ENCODE data around the gene OTUD4.
A peak's percentile ranks its signal among the peaks of the same experiment; 100 is the strongest.
"Not testable (repeated sequence)": the region's sequence is repeated elsewhere in the genome, so short reads cannot be mapped to it uniquely, and the experiment has no call there.

The OTUD4 gene, protein sequence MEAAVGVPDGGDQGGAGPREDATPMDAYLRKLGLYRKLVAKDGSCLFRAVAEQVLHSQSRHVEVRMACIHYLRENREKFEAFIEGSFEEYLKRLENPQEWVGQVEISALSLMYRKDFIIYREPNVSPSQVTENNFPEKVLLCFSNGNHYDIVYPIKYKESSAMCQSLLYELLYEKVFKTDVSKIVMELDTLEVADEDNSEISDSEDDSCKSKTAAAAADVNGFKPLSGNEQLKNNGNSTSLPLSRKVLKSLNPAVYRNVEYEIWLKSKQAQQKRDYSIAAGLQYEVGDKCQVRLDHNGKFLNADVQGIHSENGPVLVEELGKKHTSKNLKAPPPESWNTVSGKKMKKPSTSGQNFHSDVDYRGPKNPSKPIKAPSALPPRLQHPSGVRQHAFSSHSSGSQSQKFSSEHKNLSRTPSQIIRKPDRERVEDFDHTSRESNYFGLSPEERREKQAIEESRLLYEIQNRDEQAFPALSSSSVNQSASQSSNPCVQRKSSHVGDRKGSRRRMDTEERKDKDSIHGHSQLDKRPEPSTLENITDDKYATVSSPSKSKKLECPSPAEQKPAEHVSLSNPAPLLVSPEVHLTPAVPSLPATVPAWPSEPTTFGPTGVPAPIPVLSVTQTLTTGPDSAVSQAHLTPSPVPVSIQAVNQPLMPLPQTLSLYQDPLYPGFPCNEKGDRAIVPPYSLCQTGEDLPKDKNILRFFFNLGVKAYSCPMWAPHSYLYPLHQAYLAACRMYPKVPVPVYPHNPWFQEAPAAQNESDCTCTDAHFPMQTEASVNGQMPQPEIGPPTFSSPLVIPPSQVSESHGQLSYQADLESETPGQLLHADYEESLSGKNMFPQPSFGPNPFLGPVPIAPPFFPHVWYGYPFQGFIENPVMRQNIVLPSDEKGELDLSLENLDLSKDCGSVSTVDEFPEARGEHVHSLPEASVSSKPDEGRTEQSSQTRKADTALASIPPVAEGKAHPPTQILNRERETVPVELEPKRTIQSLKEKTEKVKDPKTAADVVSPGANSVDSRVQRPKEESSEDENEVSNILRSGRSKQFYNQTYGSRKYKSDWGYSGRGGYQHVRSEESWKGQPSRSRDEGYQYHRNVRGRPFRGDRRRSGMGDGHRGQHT

DNA sequence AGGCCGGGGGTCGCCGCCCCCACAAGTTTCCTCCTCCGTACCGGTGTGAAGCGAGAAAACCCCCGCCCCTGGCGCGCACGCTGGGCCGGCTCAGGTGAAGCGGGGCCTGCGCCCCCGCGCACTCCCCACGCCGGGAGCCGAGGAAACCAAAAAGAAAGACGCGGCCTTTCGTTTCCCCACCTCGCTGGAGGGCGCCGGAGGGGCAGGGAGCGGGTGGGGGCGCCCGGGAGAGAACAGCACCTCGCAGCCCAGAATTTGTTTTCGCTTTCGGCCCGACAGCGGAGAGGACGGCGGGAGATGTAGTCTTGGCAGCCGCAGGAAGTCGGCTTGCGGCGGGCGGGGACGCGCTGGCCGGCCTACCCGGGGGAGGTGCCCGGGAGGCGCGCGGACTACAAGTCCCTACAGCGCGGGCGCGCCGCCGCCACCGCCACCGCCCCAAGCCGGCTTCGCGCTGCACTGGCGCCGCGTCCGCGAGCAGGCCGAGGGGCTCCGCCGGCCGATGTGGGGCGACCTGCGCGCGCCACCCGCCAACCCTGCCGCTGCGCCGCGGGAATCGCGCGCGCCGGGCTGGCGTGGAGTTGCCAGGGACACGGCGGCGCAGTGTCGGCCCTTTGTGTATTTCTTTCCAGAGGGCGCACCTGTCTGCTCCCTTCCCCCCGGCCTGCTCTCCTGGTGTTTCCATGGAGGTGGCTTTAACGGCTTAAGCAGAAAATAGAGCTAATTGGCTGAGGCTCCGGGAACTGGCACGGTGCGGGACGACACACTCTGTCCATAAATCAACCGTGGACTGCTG, at the start of gene OTUD4:
OTUD4 (minus strand) TSS at position 292 of the 793 bp plus-strand sequence. CDS start 616 bp downstream, outside the sequence.
- Mint-ChIP-seq H3K27ac (peak within 1 kb of the TSS; percentile 97), H3K36me3 (peaks cover 8% of the 10 kb centered on the region), H3K4me3 (peak within 1 kb of the TSS; percentile 85), H3K4me1 (peaks cover 34% of the 10 kb centered on the region), H3K27me3 (no peaks in the 10 kb centered on the region), H3K9me3 (no peaks in the 10 kb centered on the region)
- DNase-seq, result peak; percentile 97
- CTCF ChIA-PET, result interaction anchor here (0.9 kb wide), 1 partner anchor 82 kb away, joined by 3 read pairs; the partner anchor contains the start of gene ABCE1

GRCh38 chr4:145223228-145223627, 42.8 kb upstream of the OTUD4 start:
- not testable (repeated sequence) for H3K36me3 Mint-ChIP-seq

DNA sequence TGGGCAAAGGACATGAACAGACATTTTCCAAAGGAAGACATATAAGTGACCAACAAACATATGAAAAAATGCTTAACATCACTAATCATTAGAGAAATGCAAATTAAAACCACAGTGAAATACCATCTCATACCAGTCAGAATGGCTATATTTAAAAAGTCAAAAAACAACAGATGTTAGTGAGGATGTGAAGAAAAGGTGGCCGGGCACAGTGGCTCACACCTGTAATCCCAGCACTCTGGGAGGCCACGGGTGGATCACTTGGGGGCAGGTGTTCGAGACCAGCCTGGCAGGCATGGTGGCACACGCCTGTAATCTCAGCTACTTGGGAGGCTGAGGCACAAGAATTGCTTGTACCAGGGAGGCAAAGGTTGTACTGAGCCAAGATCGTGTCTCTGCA, 41.1 kb upstream of the OTUD4 start:
- H3K36me3 Mint-ChIP-seq, H3K27me3 Mint-ChIP-seq, H3K27ac Mint-ChIP-seq: not testable (repeated sequence)

More at GRCh38 chr4:145223228-145223627, 42.8 kb upstream of the OTUD4 start:
- H3K9me3 Mint-ChIP-seq, H3K27me3 Mint-ChIP-seq, H3K4me3 Mint-ChIP-seq, H3K27ac Mint-ChIP-seq, DNase-seq, H3K4me1 Mint-ChIP-seq, CTCF ChIA-PET: not testable (repeated sequence)

GRCh38 chr4:145219090-145219489, 38.7 kb upstream of the OTUD4 start:
- Mint-ChIP-seq H3K9me3 (no peaks in the 10 kb centered on the region), H3K4me3 (no peak overlapping the region), H3K36me3 (no peaks in the 10 kb centered on the region), H3K27me3 (peaks cover 4% of the 10 kb centered on the region), H3K4me1 (no peaks in the 10 kb centered on the region), H3K27ac (no peak overlapping the region)
- no peak for DNase-seq
- CTCF ChIA-PET, result interaction anchor here (0.9 kb wide), 1 partner anchor 10 kb away, joined by 3 read pairs; no protein-coding TSS in a partner anchor

More for the DNA sequence above, 41.1 kb upstream of the OTUD4 start:
- DNase-seq, H3K4me3 Mint-ChIP-seq, H3K4me1 Mint-ChIP-seq, H3K9me3 Mint-ChIP-seq, CTCF ChIA-PET: not testable (repeated sequence)

DNA sequence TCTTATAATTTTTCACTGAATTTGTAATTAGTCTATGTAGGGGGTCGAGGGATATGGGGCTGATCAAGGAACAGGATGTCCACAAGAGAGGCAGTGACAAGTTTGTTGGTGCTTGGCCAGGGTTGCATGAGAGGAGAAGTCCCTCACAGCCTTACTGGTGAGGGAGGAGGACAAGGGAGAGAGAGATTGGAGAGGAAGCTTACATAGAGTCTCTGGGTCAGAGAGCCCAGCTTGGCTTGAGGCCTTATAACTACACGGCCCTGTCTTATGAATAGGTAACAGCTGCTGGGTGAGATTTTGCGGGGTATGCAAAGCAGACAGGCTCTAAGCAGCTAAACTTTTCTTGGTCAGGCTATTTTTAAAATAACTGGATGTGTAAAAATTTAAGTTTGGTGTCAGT, 37.9 kb upstream of the OTUD4 start:
- no peaks in the 10 kb centered on the region for H3K36me3 Mint-ChIP-seq
- CTCF ChIA-PET, result no interaction called here
- H3K4me1 Mint-ChIP-seq, result no peaks in the 10 kb centered on the region
- no peaks in the 10 kb centered on the region for H3K9me3 Mint-ChIP-seq
- H3K27me3 Mint-ChIP-seq, result peaks cover 4% of the 10 kb centered on the region
- H3K27ac Mint-ChIP-seq, result no peak overlapping the region
- DNase-seq, result no peak
- no peak overlapping the region for H3K4me3 Mint-ChIP-seq

- Mint-ChIP-seq H3K4me3 (no peak overlapping the region), H3K27ac (no peak overlapping the region), H3K36me3 (no peaks in the 10 kb centered on the region), H3K4me1 (no peaks in the 10 kb centered on the region), H3K9me3 (no peaks in the 10 kb centered on the region), H3K27me3 (peaks cover 4% of the 10 kb centered on the region)
- CTCF ChIA-PET, result interaction anchor here (1.3 to 2.0 kb wide), 3 partner anchors 340 to 399 kb away, joined by 3 to 24 read pairs (median 12); no protein-coding TSS in a partner anchor
- no peak for DNase-seq
Measured at GRCh38 chr4:145217349-145217748, 37.0 kb upstream of the OTUD4 start.

- Mint-ChIP-seq H3K27ac (no peak overlapping the region), H3K27me3 (peaks cover 1% of the 10 kb centered on the region), H3K4me1 (no peaks in the 10 kb centered on the region), H3K9me3 (no peaks in the 10 kb centered on the region), H3K4me3 (no peak overlapping the region), H3K36me3 (no peaks in the 10 kb centered on the region)
- CTCF ChIA-PET, result interaction anchor here (0.6 to 2.0 kb wide), 5 partner anchors 341 to 400 kb away, joined by 3 to 24 read pairs (median 6); no protein-coding TSS in a partner anchor
- no peak for DNase-seq
Measured at GRCh38 chr4:145216535-145216934, 36.1 kb upstream of the OTUD4 start.

- H3K27me3 Mint-ChIP-seq, result no peaks in the 10 kb centered on the region
- no peak overlapping the region for H3K4me3 Mint-ChIP-seq
- H3K9me3 Mint-ChIP-seq, result no peaks in the 10 kb centered on the region
- H3K36me3 Mint-ChIP-seq, result no peaks in the 10 kb centered on the region
- CTCF ChIA-PET, result no interaction called here
- no peak for DNase-seq
- H3K27ac Mint-ChIP-seq, result no peak overlapping the region
- H3K4me1 Mint-ChIP-seq, result no peaks in the 10 kb centered on the region
Measured at GRCh38 chr4:145213245-145213644, 32.9 kb upstream of the OTUD4 start.

DNA sequence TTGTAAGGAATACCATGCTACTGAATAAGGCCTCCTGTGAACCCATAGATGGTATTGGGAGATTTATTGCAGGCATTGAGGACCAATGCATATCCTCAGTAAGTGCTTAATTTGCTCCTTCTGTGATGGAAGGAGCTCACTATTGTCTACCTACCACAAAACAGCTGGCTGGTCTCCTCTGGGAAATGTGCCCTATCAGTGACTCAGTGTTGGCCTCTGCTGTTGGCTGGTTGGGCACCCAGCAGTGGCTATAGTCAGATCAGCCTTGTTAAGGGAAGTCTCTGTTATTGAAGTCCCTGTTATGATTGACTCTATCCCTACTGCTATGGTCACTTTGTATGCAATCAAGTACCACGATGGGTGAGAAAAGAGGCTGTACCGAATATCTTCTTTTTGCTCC, 27.5 kb upstream of the OTUD4 start:
- Mint-ChIP-seq H3K4me3 (no peak overlapping the region), H3K36me3 (no peaks in the 10 kb centered on the region), H3K4me1 (no peaks in the 10 kb centered on the region), H3K27me3 (peaks cover 7% of the 10 kb centered on the region), H3K9me3 (no peaks in the 10 kb centered on the region), H3K27ac (no peak overlapping the region)
- CTCF ChIA-PET, result interaction anchor here (0.7 to 1.0 kb wide), 2 partner anchors 409 to 410 kb away, joined by 3 read pairs; no protein-coding TSS in a partner anchor
- no peak for DNase-seq

DNA sequence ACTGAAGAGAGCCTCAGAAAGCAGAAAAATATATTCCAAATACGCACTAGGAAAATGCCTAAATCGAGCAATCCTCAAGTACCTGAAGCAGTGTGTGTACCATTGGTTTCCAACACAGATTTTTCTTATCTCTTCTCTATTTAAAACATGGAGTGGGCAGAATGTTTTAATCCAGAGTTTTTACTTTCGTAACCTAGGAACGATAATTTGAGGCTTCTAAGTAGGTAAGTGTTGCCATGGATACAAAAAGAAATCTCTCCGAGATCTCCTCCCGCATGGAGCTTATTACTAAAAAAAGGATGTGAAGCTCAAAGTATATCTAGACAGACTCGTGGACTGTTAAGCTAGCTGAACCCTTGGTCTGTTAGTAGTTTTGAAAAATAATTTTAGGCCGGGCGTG, 23.0 kb upstream of the OTUD4 start:
- DNase-seq, result no peak
- H3K27ac Mint-ChIP-seq, result no peak overlapping the region
- no peaks in the 10 kb centered on the region for H3K36me3 Mint-ChIP-seq
- peaks cover 7% of the 10 kb centered on the region for H3K27me3 Mint-ChIP-seq
- CTCF ChIA-PET, result no interaction called here
- no peak overlapping the region for H3K4me3 Mint-ChIP-seq
- H3K4me1 Mint-ChIP-seq, result no peaks in the 10 kb centered on the region
- no peaks in the 10 kb centered on the region for H3K9me3 Mint-ChIP-seq

GRCh38 chr4:145200366-145200765, 20.0 kb upstream of the OTUD4 start:
- CTCF ChIA-PET, result interaction anchor here (0.7 kb wide), 1 partner anchor 773 kb away, joined by 3 read pairs; no protein-coding TSS in a partner anchor
- Mint-ChIP-seq H3K27ac (no peak overlapping the region), H3K9me3 (no peaks in the 10 kb centered on the region), H3K4me1 (no peaks in the 10 kb centered on the region), H3K36me3 (no peaks in the 10 kb centered on the region), H3K27me3 (peaks cover 16% of the 10 kb centered on the region), H3K4me3 (no peak overlapping the region)
- DNase-seq, result no peak

- Mint-ChIP-seq H3K27ac (no peak overlapping the region), H3K27me3 (peaks cover 16% of the 10 kb centered on the region), H3K4me1 (no peaks in the 10 kb centered on the region), H3K9me3 (no peaks in the 10 kb centered on the region), H3K4me3 (no peak overlapping the region), H3K36me3 (no peaks in the 10 kb centered on the region)
- DNase-seq, result no peak
- CTCF ChIA-PET, result no interaction called here
Measured at GRCh38 chr4:145199051-145199716, 18.8 kb upstream of the OTUD4 start.

DNA sequence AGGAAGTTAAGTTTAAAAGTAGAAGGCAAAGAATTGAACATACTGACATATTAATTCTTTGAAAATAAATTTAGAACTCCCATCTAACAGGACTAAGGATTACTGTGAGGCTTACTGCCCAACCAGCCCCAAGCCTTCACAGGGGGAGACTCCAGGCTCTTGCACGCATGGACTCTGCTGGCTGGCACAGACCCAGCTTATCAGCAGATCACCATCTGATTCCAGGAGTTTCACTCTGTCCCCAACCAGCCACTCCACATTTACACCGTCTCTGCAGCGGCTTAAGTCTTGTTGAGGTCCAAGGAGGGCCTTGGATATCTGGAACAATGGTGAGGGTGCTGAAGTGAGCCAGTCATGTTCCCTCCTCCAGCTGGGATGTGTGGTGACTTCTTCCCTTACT, 16.4 kb upstream of the OTUD4 start:
- H3K27me3 Mint-ChIP-seq, result peaks cover 16% of the 10 kb centered on the region
- DNase-seq, result no peak
- H3K27ac Mint-ChIP-seq, result no peak overlapping the region
- no peaks in the 10 kb centered on the region for H3K9me3 Mint-ChIP-seq
- H3K4me3 Mint-ChIP-seq, result no peak overlapping the region
- no peaks in the 10 kb centered on the region for H3K4me1 Mint-ChIP-seq
- CTCF ChIA-PET, result no interaction called here
- H3K36me3 Mint-ChIP-seq, result no peaks in the 10 kb centered on the region
